ENCODE data around the gene ACSL1. TPM values are rescaled to one million over a fixed set of nuclear protein-coding genes. Genes with fewer than 3 reads are reported as not detected.

The ACSL1 gene
- total and polyA plus RNA-seq, 2 experiments from 2014 or later = 6.2 to 13.1 TPM

GRCh38 chr4:184853436-184853835, 27.7 kb upstream of the ACSL1 start (continued):
- TF ChIP-seq ZNF462 (CRISPR knock-in tag; IDR thresholded peaks at IDR 0.05) = no peak
- TF ChIP-seq EZH2 (IDR thresholded peaks at IDR 0.05; ENCODE audit: low read depth, unreplicated experiment) = no peak
- TF ChIP-seq ZNF114 (CRISPR knock-in tag; IDR thresholded peaks at IDR 0.05) = no peak
- TF ChIP-seq POLR2AphosphoS5 (IDR thresholded peaks at IDR 0.05; ENCODE audit: low read depth) = no peak
- TF ChIP-seq JUNB (IDR thresholded peaks at IDR 0.05; ENCODE audit: unreplicated experiment) = no peak
- TF ChIP-seq REST (IDR thresholded peaks at IDR 0.05; ENCODE audit: unreplicated experiment) = no peak

DNA sequence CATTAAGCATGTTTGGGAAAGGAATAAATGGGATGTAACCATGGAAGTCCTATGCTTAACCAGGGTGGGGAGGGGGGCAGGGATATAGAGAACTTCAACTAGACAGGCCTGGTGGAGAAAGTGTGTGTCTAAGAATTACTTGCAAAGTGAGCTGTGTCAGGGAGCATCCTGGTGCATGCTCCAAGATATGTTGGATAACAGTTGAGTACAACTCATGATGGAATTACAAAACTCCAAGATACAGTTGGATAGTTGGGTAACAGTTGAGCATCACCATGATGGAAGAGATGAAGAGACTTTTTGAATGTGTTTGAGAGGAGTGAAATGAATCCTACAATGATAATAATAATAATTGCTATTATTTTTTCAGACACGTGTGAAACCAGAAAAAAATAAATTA, 26.1 kb upstream of the ACSL1 start:
- peaks cover 3% of the 10 kb centered on the region; the same call in 1 of the 2 replicates for H3K9me2 ChIP-seq (ENCODE audit: insufficient read depth)
- no peaks in the 10 kb centered on the region for H3K27me3 ChIP-seq (ENCODE audit: insufficient read depth)
- no peaks in the 10 kb centered on the region for H3K36me3 ChIP-seq (ENCODE audit: insufficient read depth)
- no peaks in the 10 kb centered on the region for H4K20me1 ChIP-seq (replicated peaks; ENCODE audit: insufficient read depth)
- no peaks in the 10 kb centered on the region for H3F3A ChIP-seq (replicated peaks; ENCODE audit: low read depth)
- no peaks in the 10 kb centered on the region for H3K36me3 Mint-ChIP-seq (ENCODE audit: low read depth)
- H2AFZ ChIP-seq = no peak overlapping the region
- DNase-seq (ENCODE audit: low spot score) (no peak), ATAC-seq (no peak)
- no peak overlapping the region for H3K4me3 ChIP-seq
- H3K27ac ChIP-seq (ENCODE audit: low read depth) = no peak overlapping the region
- no peaks in the 10 kb centered on the region for H3K79me2 ChIP-seq (replicated peaks; ENCODE audit: insufficient read depth)
- H3K4me1 Mint-ChIP-seq = no peaks in the 10 kb centered on the region
- no peak overlapping the region for H3K27ac Mint-ChIP-seq
- no peak overlapping the region for H3K4me3 Mint-ChIP-seq
- no peaks in the 10 kb centered on the region for H3K9me3 Mint-ChIP-seq
- no peak overlapping the region for H3K4me2 ChIP-seq
- no peaks in the 10 kb centered on the region for H3K4me1 ChIP-seq (ENCODE audit: insufficient read depth)
- H3K27me3 Mint-ChIP-seq (ENCODE audit: insufficient read depth, low read depth, poor library complexity) = peaks cover 3% of the 10 kb centered on the region
- TF ChIP-seq STAT1 (IDR thresholded peaks at IDR 0.05; ENCODE audit: unreplicated experiment) (no peak), NANOG (IDR thresholded peaks at IDR 0.05; ENCODE audit: borderline replicate concordance) (no peak), CREB1 (CRISPR knock-in tag; IDR thresholded peaks at IDR 0.05; ENCODE audit: low read depth) (no peak)

Measured in GM23338 (cell line).